IPS-18a (cell line): Measurements from ENCODE around the gene GHR.

Experiments used
- H3K27ac ChIP-seq: one replicate; pipeline ENCODE4 v1.5.1; 2013; ENCODE audit warnings: low read length
- H3K27me3 ChIP-seq: one replicate; pipeline ENCODE4 v1.6.1; 2013; ENCODE audit warnings: mild to moderate bottlenecking, low read length; ENCODE audit not compliant: control insufficient read depth, insufficient read depth
- H3K36me3 ChIP-seq: one replicate; pipeline ENCODE4 v1.6.1; 2013; ENCODE audit warnings: low read depth, low read length; ENCODE audit not compliant: control insufficient read depth
- H3K4me1 ChIP-seq: one replicate; pipeline ENCODE4 v1.6.1; 2013; ENCODE audit warnings: low read depth, low read length; ENCODE audit not compliant: control insufficient read depth
- H3K4me3 ChIP-seq: one replicate; pipeline ENCODE4 v1.5.1; 2013; ENCODE audit warnings: low read length
- H3K9ac ChIP-seq: one replicate; pipeline ENCODE4 v1.6.1; 2013; ENCODE audit warnings: mild to moderate bottlenecking, low read length, moderate library complexity
- H3K9me3 ChIP-seq: one replicate; pipeline ENCODE4 v1.6.1; 2013; ENCODE audit warnings: low read depth, low read length; ENCODE audit not compliant: control insufficient read depth

The GHR gene

GRCh38 chr5:42612750-42613366 lies 189.6 kb downstream of the GHR start:
- H3K4me1 ChIP-seq: peaks cover 7% of the 10 kb centered on the region
- H3K27ac ChIP-seq: no peak overlapping the region
- H3K4me3 ChIP-seq: no peak overlapping the region
- H3K9me3 ChIP-seq: no peaks in the 10 kb centered on the region
- H3K36me3 ChIP-seq: no peaks in the 10 kb centered on the region
- H3K9ac ChIP-seq: no peak overlapping the region
- no peaks in the 10 kb centered on the region for H3K27me3 ChIP-seq

GRCh38 chr5:42614509-42614908 lies 191.3 kb downstream of the GHR start:
- Histone ChIP-seq H3K27ac (no peak overlapping the region), H3K4me1 (peaks cover 7% of the 10 kb centered on the region), H3K4me3 (no peak overlapping the region), H3K27me3 (no peaks in the 10 kb centered on the region), H3K9me3 (no peaks in the 10 kb centered on the region), H3K36me3 (no peaks in the 10 kb centered on the region), H3K9ac (no peak overlapping the region)

GRCh38 chr5:42620579-42621216 lies 197.5 kb downstream of the GHR start:
- Histone ChIP-seq H3K9ac (no peak overlapping the region), H3K36me3 (no peaks in the 10 kb centered on the region), H3K4me3 (no peak overlapping the region), H3K27me3 (no peaks in the 10 kb centered on the region), H3K9me3 (no peaks in the 10 kb centered on the region), H3K27ac (no peak overlapping the region), H3K4me1 (no peaks in the 10 kb centered on the region)

GRCh38 chr5:42621242-42621641 lies 198.0 kb downstream of the GHR start:
- H3K27me3 ChIP-seq: no peaks in the 10 kb centered on the region
- no peaks in the 10 kb centered on the region for H3K36me3 ChIP-seq
- peaks cover under 1% of the 10 kb centered on the region for H3K4me1 ChIP-seq
- H3K9ac ChIP-seq: no peak overlapping the region
- H3K4me3 ChIP-seq: no peak overlapping the region
- no peak overlapping the region for H3K27ac ChIP-seq
- no peaks in the 10 kb centered on the region for H3K9me3 ChIP-seq

GRCh38 chr5:42621662-42622061 lies 198.4 kb downstream of the GHR start:
- no peak overlapping the region for H3K4me3 ChIP-seq
- no peak overlapping the region for H3K27ac ChIP-seq
- H3K9ac ChIP-seq: no peak overlapping the region
- peaks cover 5% of the 10 kb centered on the region for H3K4me1 ChIP-seq
- no peaks in the 10 kb centered on the region for H3K9me3 ChIP-seq
- H3K27me3 ChIP-seq: no peaks in the 10 kb centered on the region
- no peaks in the 10 kb centered on the region for H3K36me3 ChIP-seq

GRCh38 chr5:42624912-42625311 lies 201.7 kb downstream of the GHR start:
- H3K27ac ChIP-seq: no peak overlapping the region
- no peaks in the 10 kb centered on the region for H3K9me3 ChIP-seq
- no peak overlapping the region for H3K4me3 ChIP-seq
- H3K36me3 ChIP-seq: no peaks in the 10 kb centered on the region
- no peak overlapping the region for H3K9ac ChIP-seq
- H3K4me1 ChIP-seq: peaks cover 7% of the 10 kb centered on the region
- H3K27me3 ChIP-seq: no peaks in the 10 kb centered on the region

- Histone ChIP-seq H3K27ac (no peak overlapping the region), H3K9me3 (no peaks in the 10 kb centered on the region), H3K4me3 (no peak overlapping the region), H3K27me3 (no peaks in the 10 kb centered on the region), H3K4me1 (peaks cover 7% of the 10 kb centered on the region), H3K36me3 (no peaks in the 10 kb centered on the region), H3K9ac (no peak overlapping the region)
Observed at GRCh38 chr5:42626462-42626861, 203.2 kb downstream of the GHR start.

GRCh38 chr5:42628821-42629220 lies 205.6 kb downstream of the GHR start:
- H3K36me3 ChIP-seq: no peaks in the 10 kb centered on the region
- no peak overlapping the region for H3K4me3 ChIP-seq
- peaks cover 7% of the 10 kb centered on the region for H3K4me1 ChIP-seq
- H3K27me3 ChIP-seq: no peaks in the 10 kb centered on the region
- no peak overlapping the region for H3K27ac ChIP-seq
- no peak overlapping the region for H3K9ac ChIP-seq
- H3K9me3 ChIP-seq: no peaks in the 10 kb centered on the region

- Histone ChIP-seq H3K27me3 (no peaks in the 10 kb centered on the region), H3K4me3 (no peak overlapping the region), H3K4me1 (peaks cover 7% of the 10 kb centered on the region), H3K9ac (no peak overlapping the region), H3K9me3 (no peaks in the 10 kb centered on the region), H3K36me3 (no peaks in the 10 kb centered on the region), H3K27ac (no peak overlapping the region)
Observed at GRCh38 chr5:42629284-42629683, 206.0 kb downstream of the GHR start.

- no peaks in the 10 kb centered on the region for H3K36me3 ChIP-seq
- H3K4me3 ChIP-seq: no peak overlapping the region
- H3K27me3 ChIP-seq: no peaks in the 10 kb centered on the region
- H3K9ac ChIP-seq: no peak overlapping the region
- peaks cover 7% of the 10 kb centered on the region for H3K4me1 ChIP-seq
- H3K9me3 ChIP-seq: no peaks in the 10 kb centered on the region
- H3K27ac ChIP-seq: no peak overlapping the region
Observed at GRCh38 chr5:42631241-42631640, 208.0 kb downstream of the GHR start.

GRCh38 chr5:42632354-42632900 lies 209.2 kb downstream of the GHR start:
- no peaks in the 10 kb centered on the region for H3K9me3 ChIP-seq
- no peak overlapping the region for H3K4me3 ChIP-seq
- H3K27me3 ChIP-seq: no peaks in the 10 kb centered on the region
- H3K36me3 ChIP-seq: no peaks in the 10 kb centered on the region
- no peak overlapping the region for H3K9ac ChIP-seq
- no peak overlapping the region for H3K27ac ChIP-seq
- no peaks in the 10 kb centered on the region for H3K4me1 ChIP-seq

- Histone ChIP-seq H3K4me3 (no peak overlapping the region), H3K9me3 (no peaks in the 10 kb centered on the region), H3K36me3 (no peaks in the 10 kb centered on the region), H3K27ac (no peak overlapping the region), H3K4me1 (no peaks in the 10 kb centered on the region), H3K9ac (no peak overlapping the region), H3K27me3 (no peaks in the 10 kb centered on the region)
Observed at GRCh38 chr5:42634575-42634974, 211.3 kb downstream of the GHR start.
